Measurements from ENCODE around the gene TMA7.
"Not testable (repeated sequence)": the region's sequence is repeated elsewhere in the genome, so short reads cannot be mapped to it uniquely, and the experiment has no call there.

The TMA7 gene

DNA sequence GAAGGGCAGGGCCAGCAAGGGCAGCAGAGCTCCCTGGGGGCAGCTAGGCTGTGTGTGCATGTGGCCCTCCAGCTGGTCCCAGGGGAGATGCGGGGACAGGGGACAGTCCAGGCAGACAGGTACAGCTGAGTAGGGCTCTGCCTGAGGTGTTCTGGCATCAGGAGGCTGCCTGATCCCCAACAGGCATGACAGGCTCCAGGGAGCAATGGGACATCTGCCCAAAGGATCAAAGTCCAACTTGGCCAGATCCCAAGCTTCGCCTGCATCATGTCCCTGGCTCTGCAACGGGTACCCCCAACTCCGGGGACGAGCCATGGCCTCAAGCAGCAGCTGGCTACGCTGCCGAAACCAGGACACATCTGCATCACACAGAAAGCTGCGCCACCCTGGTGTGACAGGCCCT lies 28.3 kb downstream of the TMA7 start:
- no peak for DNase-seq (ENCODE audit: low read depth)

GRCh38 chr3:48469046-48469915 lies 29.2 kb downstream of the TMA7 start:
- no peak for DNase-seq (ENCODE audit: low read depth)

GRCh38 chr3:48470286-48470685 lies 30.2 kb downstream of the TMA7 start:
- no peak for DNase-seq (ENCODE audit: low read depth)

- no peak for DNase-seq (ENCODE audit: low read depth)
These were observed 32.5 kb downstream of the TMA7 start for GRCh38 chr3:48472673-48472922.

GRCh38 chr3:48472923-48473616 lies 33.0 kb downstream of the TMA7 start:
- DNase-seq (ENCODE audit: low read depth): peak; percentile 92

DNA sequence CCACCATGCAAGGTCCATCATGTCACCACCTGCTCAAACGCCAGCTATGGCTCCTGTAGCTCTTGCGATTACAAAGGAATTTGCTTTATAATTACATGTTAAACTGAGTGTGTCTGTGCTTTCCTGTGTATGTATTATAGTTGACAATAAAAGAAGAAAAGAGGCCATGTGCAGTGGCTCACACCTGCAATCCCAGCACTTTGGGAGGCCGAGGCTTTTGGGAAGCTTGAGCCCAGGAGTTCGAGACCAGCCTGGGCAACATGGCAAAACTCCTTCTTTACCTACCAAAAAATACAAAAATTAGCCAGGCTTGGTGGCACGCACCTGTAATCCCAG lies 33.5 kb downstream of the TMA7 start:
- DNase-seq (ENCODE audit: low read depth): no peak

DNA sequence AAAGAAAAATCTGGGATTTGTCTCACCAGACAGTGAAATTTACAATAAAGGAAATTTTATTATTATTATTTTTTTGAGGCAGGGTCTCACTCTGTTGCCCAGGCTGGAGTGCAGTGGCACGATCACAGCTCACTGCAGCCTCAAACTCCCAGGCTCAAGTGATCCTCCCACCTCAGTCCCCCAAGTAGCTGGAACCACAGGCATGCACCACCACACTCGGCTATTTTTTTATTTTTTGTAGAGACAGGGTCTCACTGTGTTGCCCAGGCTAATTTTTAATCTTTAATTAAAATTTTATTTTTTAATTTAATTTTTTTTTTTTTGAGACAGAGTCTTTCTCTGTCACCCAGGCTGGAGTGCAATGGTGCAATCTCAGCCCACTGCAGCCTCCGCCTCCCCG lies 34.0 kb downstream of the TMA7 start:
- not testable (repeated sequence) for DNase-seq (ENCODE audit: low read depth)

DNA sequence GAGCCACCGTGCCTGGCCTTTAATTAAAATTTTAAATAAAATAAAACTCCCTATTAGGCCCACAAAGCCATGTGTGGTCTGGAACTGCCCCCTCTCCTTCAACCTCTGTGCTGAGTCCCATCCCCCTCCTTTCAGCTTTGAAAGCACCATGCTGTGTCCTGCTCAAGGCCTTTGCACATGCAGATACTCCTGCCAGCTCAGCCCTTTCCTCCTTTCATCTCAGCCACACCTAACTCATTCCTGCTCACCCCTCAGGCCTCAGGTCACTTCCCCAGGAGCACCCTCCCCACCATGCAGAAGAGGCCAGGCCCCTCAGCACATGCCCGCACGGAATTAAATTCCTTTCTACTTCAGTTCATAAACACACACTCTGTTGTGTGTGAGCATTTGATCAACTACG lies 34.6 kb downstream of the TMA7 start:
- no peak for DNase-seq (ENCODE audit: low read depth)

- DNase-seq (ENCODE audit: low read depth): no peak
These were observed 35.1 kb downstream of the TMA7 start for GRCh38 chr3:48475188-48475587.

GRCh38 chr3:48476426-48477053 lies 36.5 kb downstream of the TMA7 start:
- no peak for DNase-seq (ENCODE audit: low read depth)

DNA sequence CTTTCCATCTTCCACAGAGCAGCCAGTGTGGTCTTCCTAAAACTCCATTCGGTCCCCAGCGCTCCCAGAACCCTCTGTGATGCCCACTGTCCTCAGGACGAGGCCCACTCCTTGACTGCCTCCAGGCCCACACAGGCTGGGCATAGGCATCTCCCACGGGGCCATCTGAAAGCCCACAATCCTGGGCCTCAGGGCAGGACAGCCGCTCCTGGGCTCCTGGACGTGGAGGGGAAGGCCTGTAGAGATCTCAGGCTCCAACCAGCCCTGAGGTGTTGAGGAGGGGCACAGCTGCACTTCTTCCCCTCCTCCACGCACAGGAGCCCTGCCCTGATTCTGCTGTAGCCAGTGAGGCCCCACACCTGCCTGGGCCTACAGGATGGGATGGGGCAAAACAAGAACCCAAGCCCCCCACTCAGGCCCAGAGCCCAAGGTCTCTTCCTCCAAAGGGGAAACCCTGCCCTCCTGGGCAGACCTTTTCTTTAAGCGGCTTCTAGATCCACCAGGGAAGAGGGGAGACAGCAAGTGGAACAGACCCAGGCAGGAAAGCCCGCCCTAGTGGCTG lies 38.0 kb downstream of the TMA7 start:
- DNase-seq (ENCODE audit: low read depth): no peak

GRCh38 chr3:48478626-48479555 lies 38.8 kb downstream of the TMA7 start:
- DNase-seq (ENCODE audit: low read depth): no peak

DNA sequence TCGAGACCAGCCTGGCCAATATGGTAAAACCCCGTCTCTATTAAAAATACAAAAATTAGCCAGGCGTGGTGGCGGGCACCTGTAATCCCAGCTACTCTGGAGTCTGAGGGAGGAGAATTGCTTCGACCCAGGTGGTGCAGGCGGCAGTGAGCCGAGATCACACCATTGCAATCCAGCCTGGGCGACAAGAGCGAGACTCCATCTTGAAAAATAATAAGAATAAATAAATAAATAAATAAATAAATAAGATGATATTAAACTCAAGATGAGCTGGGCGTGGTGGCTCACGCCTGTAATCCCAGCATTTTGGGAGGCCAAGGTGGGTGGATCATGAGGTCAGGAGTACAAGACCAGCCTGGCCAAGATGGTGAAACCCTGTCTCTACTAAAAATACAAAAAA lies 40.8 kb downstream of the TMA7 start:
- DNase-seq (ENCODE audit: low read depth): not testable (repeated sequence)

- not testable (repeated sequence) for DNase-seq (ENCODE audit: low read depth)
These were observed 42.8 kb downstream of the TMA7 start for GRCh38 chr3:48482822-48483221.

DNA sequence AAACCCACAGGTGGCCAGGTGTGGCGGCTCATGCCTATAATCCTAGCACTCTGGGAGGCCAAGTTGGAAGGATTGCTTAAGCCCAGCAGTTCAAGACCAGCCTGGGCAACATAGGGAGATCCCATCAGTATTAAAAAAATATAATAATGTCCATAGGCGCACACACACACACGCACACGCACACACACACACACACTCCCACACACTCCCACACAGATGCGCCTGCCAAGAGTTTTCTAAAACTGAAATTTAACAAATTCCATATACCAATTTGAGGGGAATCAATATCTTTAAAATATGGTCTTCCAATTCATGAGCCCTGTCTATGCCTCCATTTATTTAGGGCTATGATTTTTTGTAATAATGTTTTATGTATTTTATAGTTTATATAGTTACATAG lies 46.9 kb downstream of the TMA7 start:
- no peak for DNase-seq (ENCODE audit: low read depth)

DNA sequence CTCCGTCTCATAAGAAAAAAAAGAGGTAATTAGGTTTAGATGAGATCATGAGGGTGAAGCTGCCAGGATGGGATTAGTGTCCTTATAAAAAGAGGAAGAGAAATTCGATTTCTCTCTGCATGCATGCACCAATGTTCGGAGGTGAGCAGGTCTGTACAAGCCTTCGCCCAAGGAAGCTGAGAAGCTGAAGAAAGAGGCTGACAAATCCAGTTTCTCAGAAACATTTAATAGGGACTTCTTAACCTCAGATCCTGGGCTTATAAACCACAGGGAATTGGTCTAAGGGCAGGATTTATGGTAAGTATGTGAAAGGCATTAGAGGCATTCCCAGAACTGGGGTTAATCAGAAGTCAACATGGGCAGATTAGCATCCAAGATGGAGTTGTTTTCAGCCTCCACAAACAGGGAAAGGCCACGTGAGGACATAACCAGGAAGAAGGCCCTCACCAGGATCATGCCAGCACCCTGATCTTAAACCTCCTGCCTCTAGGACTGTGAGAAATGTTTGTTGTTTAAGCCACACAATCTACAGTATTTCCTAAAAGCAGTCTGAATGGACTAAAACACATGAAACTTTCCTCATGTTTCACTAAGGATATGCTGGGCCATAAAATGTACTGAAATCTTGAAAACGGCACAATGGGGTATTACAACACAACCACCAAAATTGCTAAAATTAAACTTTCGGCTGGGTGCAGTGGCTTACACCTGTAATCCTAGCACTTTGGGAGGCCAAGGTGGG lies 52.6 kb downstream of the TMA7 start:
- DNase-seq (ENCODE audit: low read depth): no peak

GRCh38 chr3:48493203-48493501 lies 53.1 kb downstream of the TMA7 start:
- no peak for DNase-seq (ENCODE audit: low read depth)

All from activated T-cell treated with anti-CD3 and anti-CD28 coated beads for 24 hours (primary cell).